ACHN (cell line): Measurements from ENCODE around the gene SLC6A15.

Experiments
- DNase-seq: peaks from one replicate; pipeline ENCODE4 v3.0.0-alpha.2; 2015
- in situ Hi-C: cut with HindIII; loops from 2 replicates; pipeline ENCODE4 v1.10.0; 2017; ENCODE audit warnings: low sequenced_read_pairs, low pct_ligation_motif_present, low pct_unique_long_range_greater_than_20kb

The SLC6A15 gene

GRCh38 chr12:84912198-84913128 is at the start of gene SLC6A15:
SLC6A15 (minus strand) TSS chr12:84912799; CDS start chr12:84892120, 20,679 bp downstream.
- in situ Hi-C loops = no loop called here
- DNase-seq = peak; percentile 94

GRCh38 chr12:84960918-84961317 is 48.3 kb upstream of the SLC6A15 start:
- DNase-seq = no peak
- in situ Hi-C loops = no loop called here

GRCh38 chr12:84955298-84955697 is 42.7 kb upstream of the SLC6A15 start:
- in situ Hi-C loops = no loop called here
- DNase-seq = no peak

GRCh38 chr12:84954415-84954814 is 41.8 kb upstream of the SLC6A15 start:
- DNase-seq = no peak
- in situ Hi-C loops = no loop called here

GRCh38 chr12:84950971-84951546 is 38.5 kb upstream of the SLC6A15 start:
- DNase-seq = no peak
- in situ Hi-C loops = no loop called here

- no peak for DNase-seq
- in situ Hi-C loops = no loop called here
These were observed 34.2 kb upstream of the SLC6A15 start for GRCh38 chr12:84946753-84947152.

GRCh38 chr12:84937415-84937814 is 24.8 kb upstream of the SLC6A15 start:
- in situ Hi-C loops = no loop called here
- no peak for DNase-seq

- in situ Hi-C loops = no loop called here
- no peak for DNase-seq
These were observed 16.9 kb upstream of the SLC6A15 start for GRCh38 chr12:84929501-84929900.

- peak; percentile 85 for DNase-seq
- in situ Hi-C loops = no loop called here
These were observed 12.4 kb upstream of the SLC6A15 start for GRCh38 chr12:84924981-84925380.

- in situ Hi-C loops = no loop called here
- DNase-seq = no peak
These were observed 10.1 kb upstream of the SLC6A15 start for GRCh38 chr12:84922693-84923092.

- in situ Hi-C loops = no loop called here
- no peak for DNase-seq
These were observed 7.7 kb upstream of the SLC6A15 start for GRCh38 chr12:84920331-84920730.

- in situ Hi-C loops = no loop called here
- no peak for DNase-seq
These were observed 6.7 kb upstream of the SLC6A15 start for GRCh38 chr12:84919271-84919670.

GRCh38 chr12:84913129-84913515 is 523 bp upstream of the SLC6A15 start:
- peak; percentile 12 for DNase-seq
- in situ Hi-C loops = no loop called here

GRCh38 chr12:84911271-84912197 is 1.1 kb downstream of the SLC6A15 start:
- peak; percentile 95 for DNase-seq
- in situ Hi-C loops = no loop called here

- DNase-seq = peak; percentile 66
- in situ Hi-C loops = no loop called here
These were observed 1.9 kb downstream of the SLC6A15 start for GRCh38 chr12:84910549-84911241.

GRCh38 chr12:84904051-84904450 is 8.5 kb downstream of the SLC6A15 start:
- in situ Hi-C loops = no loop called here
- DNase-seq = no peak

- in situ Hi-C loops = loop anchor here (25.0 kb wide), 1 partner anchor 146 kb away; the partner anchor contains the start of genes LRRIQ1 and TSPAN19
- no peak for DNase-seq
These were observed 21.3 kb downstream of the SLC6A15 start for GRCh38 chr12:84891106-84891838.

- DNase-seq = no peak
- in situ Hi-C loops = loop anchor here (25.0 kb wide), 1 partner anchor 147 kb away; the partner anchor contains the start of genes LRRIQ1 and TSPAN19
These were observed 22.8 kb downstream of the SLC6A15 start for GRCh38 chr12:84889818-84890217.
